ENCODE data around the gene TEX51.

Gene TEX51

GRCh38 chr2:126878601-126879000, 20.1 kb upstream of the TEX51 start:
- DNase-seq (ENCODE audit: low read depth in 2 of 2), result no peak

- no peak for DNase-seq (ENCODE audit: low read depth in 2 of 2)
Measured at GRCh38 chr2:126879348-126880298, 19.1 kb upstream of the TEX51 start.

- no peak for DNase-seq (ENCODE audit: low read depth in 2 of 2)
Measured at GRCh38 chr2:126880324-126880723, 18.4 kb upstream of the TEX51 start.

DNA sequence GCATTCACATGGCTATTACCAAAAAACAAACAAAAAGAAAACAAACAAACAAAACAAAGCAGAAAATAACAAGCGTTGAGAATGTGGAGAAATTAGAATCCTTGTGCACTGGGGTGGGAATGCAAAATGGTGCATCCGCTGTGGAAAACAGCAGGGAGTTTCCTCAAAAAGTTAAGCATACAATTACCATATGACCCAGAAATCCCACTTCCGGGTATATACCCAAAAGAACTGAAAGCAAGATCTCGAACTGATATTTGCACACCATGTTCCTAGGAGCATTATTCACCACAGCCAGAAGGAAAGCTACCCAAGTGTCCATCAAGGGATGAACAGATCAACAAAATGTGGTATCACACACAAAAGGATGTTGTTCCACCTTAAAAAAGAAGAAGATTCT, 17.9 kb upstream of the TEX51 start:
- no peak for DNase-seq (ENCODE audit: low read depth in 2 of 2)

GRCh38 chr2:126881591-126881990, 17.1 kb upstream of the TEX51 start:
- no peak for DNase-seq (ENCODE audit: low read depth in 2 of 2)

- no peak for DNase-seq (ENCODE audit: low read depth in 2 of 2)
Measured at GRCh38 chr2:126882181-126882580, 16.5 kb upstream of the TEX51 start.

DNA sequence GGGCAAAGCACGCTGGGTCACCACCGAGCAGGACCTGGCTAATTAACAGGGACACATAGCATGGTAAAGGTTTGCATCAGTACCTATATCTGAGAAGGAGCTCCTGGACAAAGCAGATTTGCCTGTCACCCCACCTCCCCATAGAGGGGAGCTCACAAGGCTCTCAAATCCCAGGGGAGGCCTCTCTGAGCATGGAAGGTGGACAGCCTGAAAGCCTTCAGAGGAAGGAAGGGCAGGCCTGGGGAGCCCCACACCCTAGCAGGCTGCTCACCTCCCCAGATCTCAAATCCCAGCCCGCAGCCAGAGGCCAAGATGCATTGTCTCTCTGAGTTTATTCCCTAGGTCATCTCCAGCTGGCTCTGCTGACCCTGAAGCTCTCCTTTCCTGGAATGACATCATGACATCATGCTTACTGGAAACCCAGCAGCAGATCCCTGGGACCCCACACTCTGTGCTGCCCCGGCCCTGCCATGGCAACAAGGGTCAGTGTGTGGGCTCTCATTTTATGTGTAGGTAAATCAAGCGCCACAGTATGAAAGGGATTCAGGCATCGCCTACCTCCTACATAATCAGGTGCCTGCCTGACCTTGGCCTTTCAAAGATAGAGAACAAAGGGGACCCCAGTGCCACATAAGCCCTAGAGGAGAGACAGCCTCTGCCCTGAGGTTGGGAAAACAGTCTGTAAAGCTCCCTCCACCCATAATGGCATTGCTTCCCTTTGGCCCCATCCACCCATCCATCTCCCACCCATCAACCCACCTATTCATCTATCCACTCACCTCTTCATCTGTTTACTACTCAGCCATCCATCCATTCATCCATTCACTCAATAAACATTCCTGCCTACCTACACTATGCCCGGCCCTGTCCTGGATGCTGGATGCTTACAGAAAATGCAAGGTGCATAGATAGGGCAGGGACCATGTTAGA, 15.7 kb upstream of the TEX51 start:
- no peak for DNase-seq (ENCODE audit: low read depth in 2 of 2)

DNA sequence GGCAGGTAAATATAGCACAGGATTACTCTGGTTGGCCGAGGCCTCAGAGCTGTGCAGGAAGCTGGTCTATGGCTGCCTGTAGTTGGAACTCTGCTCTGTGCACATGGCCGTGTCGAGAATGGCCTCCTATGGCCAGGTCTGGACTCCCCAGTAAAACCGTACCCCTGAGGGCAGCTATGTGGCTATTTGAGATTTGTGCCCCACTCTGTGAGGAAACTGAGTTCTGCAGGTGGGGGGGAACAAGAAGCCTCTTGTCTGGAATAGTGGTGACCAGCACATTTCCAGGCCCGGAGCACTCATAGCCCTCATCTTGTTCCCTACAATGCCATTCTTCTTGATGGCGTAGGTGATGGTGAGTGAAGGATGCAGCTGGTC, 15.0 kb upstream of the TEX51 start:
- DNase-seq (ENCODE audit: low read depth in 2 of 2), result no peak

GRCh38 chr2:126884861-126885750, 13.6 kb upstream of the TEX51 start:
- no peak for DNase-seq (ENCODE audit: low read depth in 2 of 2)

DNA sequence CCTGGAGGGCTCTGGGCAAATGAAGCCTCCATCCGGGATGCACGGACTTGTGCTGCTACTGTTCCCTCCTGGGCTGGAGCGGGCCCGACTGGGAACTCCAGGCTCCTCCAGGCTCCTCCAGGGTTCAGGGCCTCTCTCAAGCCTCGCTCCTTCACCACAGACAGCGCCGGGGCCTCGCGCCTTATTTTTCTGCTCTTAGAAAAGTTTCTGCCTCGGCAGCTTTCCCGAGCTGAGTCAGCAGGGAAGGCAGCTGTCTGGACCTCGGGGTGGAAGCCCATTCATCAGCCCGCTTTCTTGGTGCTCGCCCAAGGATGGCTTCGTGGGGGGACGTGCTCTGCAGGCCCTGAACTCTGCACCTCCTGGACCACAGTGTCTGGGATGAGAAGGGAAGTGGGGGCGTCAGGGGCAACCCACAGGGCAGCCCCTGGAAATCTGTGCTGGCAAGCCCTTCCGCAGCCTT, 12.9 kb upstream of the TEX51 start:
- DNase-seq (ENCODE audit: low read depth in 2 of 2), result no peak

- DNase-seq (ENCODE audit: low read depth in 2 of 2), result peak; percentile 34 to 68
Measured at GRCh38 chr2:126886211-126886915, 12.3 kb upstream of the TEX51 start.

DNA sequence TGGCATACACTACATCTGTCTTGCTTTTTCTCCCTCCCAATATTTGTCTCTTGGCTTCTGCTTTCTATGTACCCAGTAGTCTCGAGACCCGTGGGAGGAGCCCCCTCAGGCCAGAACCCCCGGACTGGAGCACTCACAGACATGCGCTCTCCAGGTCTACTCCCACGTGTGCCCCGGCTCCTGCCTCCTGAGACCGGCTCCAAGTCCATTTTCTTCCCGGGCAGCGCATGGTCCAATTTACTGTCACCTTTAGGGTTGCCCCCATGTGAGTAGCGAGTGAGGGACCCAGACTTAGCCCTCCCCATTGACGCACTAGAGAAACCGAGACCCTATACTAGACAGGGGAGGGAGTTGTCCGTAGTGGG, 11.8 kb upstream of the TEX51 start:
- DNase-seq (ENCODE audit: low read depth in 2 of 2), result no peak

- no peak for DNase-seq (ENCODE audit: low read depth in 2 of 2)
Measured at GRCh38 chr2:126887506-126887905, 11.2 kb upstream of the TEX51 start.

DNA sequence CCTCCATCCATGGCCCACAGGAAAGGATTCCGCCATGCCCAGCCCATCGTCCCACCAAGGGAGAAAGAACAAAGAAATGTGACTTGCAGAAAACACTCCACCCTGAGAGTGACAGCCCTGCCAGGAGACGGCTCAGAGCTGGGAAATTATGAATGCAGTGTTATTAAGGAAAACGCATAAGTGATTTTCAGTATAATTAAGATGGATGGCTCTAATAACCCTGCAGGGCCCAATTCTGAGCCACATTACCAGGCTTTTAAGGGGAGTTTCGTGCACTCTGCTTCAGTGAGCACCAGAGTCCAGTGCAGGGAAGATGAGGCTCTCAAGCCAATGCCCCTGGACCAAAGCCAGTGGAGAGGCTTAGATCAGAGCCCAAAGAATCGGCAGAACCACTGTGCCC, 10.6 kb upstream of the TEX51 start:
- DNase-seq (ENCODE audit: low read depth in 2 of 2), result no peak

DNA sequence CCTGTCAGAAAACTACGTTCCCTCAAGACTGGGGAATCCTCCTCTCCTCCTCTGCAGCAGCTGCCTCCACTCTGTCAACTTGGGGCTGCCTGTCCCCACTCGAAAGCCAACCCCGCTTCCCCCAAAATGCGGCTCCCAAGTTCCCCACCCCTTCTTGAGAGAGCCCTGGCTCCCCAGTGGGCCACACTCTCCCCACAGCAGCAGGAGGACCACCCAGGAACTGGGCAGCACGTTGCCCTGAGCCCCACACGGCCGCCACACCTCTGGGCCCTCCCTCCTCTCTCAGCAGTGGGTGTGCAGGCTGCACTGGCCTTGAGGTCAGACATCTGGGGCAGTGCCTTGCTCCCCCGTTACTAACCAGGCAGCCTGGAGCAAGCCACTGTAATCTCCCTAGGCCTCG, 9.6 kb upstream of the TEX51 start:
- DNase-seq (ENCODE audit: low read depth in 2 of 2), result no peak

DNA sequence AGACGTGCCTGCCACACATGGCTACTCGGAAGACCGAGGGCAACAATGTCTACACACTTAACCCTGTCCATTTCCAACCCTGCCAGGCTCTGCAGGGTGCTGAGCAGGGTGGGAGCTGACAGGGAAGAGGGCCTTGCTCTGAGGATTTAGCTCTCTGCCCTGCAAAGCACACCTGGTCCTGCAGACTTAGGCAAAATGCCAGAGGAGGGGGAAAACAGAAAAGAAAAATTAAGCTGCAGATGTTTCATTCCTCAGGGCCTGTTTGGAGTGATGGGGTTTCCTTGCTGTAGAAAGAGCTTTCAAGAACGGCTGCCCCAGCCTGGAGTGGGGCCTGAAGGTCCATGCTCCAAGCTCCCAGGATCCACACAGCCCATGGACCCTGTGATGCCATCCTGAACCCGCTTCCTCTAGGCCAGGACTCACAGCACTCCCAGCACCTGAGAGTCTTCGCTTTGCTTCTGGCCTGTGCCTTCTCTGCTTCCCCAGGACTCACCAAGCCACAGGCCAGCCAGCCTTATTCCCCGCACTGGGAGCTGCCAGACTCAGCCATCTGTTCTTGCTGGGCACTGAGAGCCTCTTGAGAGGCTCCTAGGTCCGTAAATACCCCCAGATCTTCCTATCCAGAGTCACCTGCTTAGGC, 9.1 kb upstream of the TEX51 start:
- no peak for DNase-seq (ENCODE audit: low read depth in 2 of 2)

DNA sequence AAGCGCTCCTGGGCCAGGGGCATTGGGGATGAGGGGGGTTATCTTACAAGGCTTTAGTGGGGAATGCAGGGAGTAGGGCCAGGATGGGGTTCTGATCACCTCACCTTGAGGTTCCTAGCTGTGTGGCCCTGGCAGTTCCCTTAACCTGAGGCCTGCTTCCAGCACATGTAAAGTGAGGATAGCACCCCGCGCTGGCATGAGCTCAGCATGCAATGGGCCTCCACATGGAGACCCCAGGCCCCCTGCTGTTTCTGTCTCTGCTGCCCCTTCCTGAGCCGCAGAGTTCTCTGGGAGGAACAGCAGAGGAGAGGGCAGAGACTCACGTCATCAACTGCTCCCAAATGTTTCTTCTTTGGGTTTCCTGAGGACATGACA, 8.6 kb upstream of the TEX51 start:
- no peak for DNase-seq (ENCODE audit: low read depth in 2 of 2)

DNA sequence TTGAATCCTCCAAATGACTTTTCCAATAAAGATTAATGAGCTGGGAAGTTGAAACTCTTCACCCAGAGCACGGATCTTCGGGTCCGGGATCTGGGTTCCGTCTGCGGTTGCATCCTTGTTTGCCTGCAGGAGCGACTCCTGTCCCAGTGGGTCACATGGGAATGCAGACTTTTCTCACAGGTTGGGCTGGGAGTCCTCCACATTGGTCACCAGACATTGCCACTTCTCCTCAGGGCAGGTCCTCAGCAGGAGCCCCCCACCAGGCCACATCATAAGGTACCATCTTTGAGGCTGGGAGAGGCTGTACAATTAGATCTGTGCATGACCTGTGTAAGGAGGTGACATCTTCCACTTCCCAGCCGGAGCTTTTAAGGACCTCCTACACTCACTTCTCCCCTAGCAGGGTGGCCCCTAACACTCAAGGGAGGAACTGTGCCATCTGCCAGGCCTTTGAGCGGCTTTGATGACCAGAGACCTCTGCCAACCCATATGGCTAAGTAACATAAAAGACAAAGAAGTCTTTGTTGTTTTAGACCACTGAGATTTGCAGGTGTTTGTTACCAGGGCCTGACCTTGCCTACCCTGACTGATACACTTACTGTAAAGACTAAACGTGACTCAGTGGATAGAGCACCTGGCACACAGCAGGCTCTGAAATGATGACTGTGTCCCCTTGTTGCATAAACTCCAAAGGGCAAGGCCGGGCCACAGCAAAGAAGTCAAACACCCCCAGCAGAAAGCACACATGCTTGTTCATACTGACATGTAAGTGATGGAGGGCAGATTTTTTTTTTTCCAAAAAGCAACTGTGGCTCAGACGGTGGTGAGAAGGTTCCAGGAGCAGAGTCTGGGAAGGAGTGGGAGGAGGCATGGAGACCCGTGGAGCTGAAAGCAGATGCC, 7.9 kb upstream of the TEX51 start:
- DNase-seq (ENCODE audit: low read depth in 2 of 2), result no peak

DNA sequence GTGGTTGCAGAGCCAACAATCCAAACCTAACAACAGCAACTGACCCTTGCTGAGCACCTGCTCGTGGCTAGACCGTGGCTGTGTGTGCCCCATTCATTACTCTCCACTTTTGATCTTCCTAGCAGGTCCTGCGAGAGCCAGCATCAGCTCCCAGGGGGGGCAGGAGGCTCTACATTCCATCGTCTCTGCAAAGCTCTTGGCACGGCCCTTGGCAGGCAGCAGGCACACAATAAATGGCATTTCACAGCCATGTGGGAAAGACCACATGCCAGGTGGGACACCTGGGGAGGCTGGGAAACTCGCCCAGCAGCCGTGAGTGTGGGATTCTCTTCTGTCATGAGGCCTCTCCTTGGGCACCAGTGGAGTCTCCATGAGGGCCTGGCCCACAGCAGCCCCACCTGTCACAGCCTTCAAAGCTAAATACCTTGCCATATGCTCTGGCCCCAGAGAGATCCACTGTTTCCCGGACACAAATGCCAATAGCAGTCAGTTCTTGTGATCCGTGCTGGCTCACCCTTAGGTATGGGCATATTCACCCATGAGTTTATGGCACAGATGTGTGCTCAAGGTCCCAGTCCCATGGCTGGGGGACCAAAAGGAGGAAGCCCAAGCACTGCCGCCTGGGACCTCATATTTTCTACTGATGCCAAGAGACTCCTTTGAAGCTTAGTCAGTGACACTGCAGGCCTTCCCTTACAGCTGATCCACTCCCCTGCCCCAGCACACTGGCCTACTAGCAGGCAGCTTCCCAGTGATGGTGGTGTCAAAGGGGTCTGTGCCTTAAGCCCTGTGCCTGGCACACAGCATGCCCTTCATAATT, 6.8 kb upstream of the TEX51 start:
- DNase-seq (ENCODE audit: low read depth in 2 of 2), result no peak
